Tibial nerve (tissue), 4 donors: ENCODE data around the gene DHRS1. TPM values are rescaled to one million over a fixed set of nuclear protein-coding genes. Genes with fewer than 3 reads are reported as not detected.

ENCODE experiments used
- DNase-seq, 2 donors: peaks; one replicate each; pipeline ENCODE4 v3.0.0-alpha.2; 2019; ENCODE audit warnings: low spot score in 2 of 2
- H3K27ac ChIP-seq, 4 donors: fragments of 200-600 bp; sonication (generic) in 3 of 4; one replicate each; pipeline ENCODE4 v1.5.1; 2017 to 2019; ENCODE audit warnings: mild to moderate bottlenecking in 1 of 4
- H3K27me3 ChIP-seq, 2 donors: fragments of 200-600 bp; sonication (generic) in 1 of 2; one replicate each; pipeline versions ENCODE4 v1.5.1 to v1.6.0; 2017 to 2019
- H3K36me3 ChIP-seq, 3 donors: fragments of 200-600 bp; sonication (generic); one replicate each; pipeline ENCODE4 v1.5.1; 2018 to 2019
- H3K4me1 ChIP-seq, 4 donors: fragments of 200-600 bp; sonication (generic) in 3 of 4; one replicate each; pipeline ENCODE4 v1.5.1; 2017 to 2019
- H3K4me3 ChIP-seq, 4 donors: fragments of 200-600 bp; sonication (generic) in 3 of 4; one replicate each; pipeline ENCODE4 v1.5.1; 2017 to 2019; ENCODE audit warnings: mild to moderate bottlenecking in 1 of 4, moderate library complexity in 1 of 4
- H3K9me3 ChIP-seq, 4 donors: fragments of 200-600 bp; sonication (generic) in 3 of 4; one replicate each; pipeline ENCODE4 v1.5.1; 2017 to 2019
- CTCF ChIP-seq, 5 experiments: fragments of 200-600 bp in 3 of 5; fragments of 450-650 bp in 2 of 5; sonication (generic) in 3 of 5; IDR thresholded peaks; one replicate each; pipeline ENCODE4 v1.5.1; 2016 to 2019; ENCODE audit warnings: antibody characterized with exemption in 5 of 5, mild to moderate bottlenecking in 3 of 5, moderate library complexity in 2 of 5
- EP300 ChIP-seq, 2 donors: sonication (generic); formaldehyde crosslinking; IDR thresholded peaks; one replicate each; pipeline ENCODE4 v1.6.1; 2017; ENCODE audit warnings: antibody characterized with exemption in 2 of 2, mild to moderate bottlenecking in 1 of 2
- POLR2A ChIP-seq, 2 donors: fragments of 450-650 bp; IDR thresholded peaks; one replicate each; pipeline ENCODE4 v1.6.1; 2017; ENCODE audit warnings: antibody characterized with exemption in 2 of 2, mild to moderate bottlenecking in 2 of 2, moderate library complexity in 2 of 2
- WGBS, 2 donors: methylation state at CpG; one replicate each; pipeline ENCODE4 v1.1.5; 2018; 5-methylcytosine and 5-hydroxymethylcytosine counted together
- total RNA-seq, 4 donors: library from RNA; depleted of rRNA; stranded (reverse); fragments of >200 nt; gene quantifications; one replicate each; pipeline ENCODE4 v1.1.0, GENCODE V29; 2016

DHRS1 gene
- total RNA-seq, 4 donors from 2014 or later: 15.7 to 43.5 (median 22.6) TPM

- H3K4me3 ChIP-seq: no peak overlapping the region
- H3K4me1 ChIP-seq: peaks cover 0 to 50% (median 29%) of the 10 kb centered on the region in 4 donors
- H3K27me3 ChIP-seq: peaks cover 0 to 83% of the 10 kb centered on the region in 2 donors
- WGBS, 2 donors: 72 to 92% methylated on average over 7 of the region's 7 CpGs
- no peaks in the 10 kb centered on the region for H3K9me3 ChIP-seq
- no peak overlapping the region for H3K27ac ChIP-seq
- TF ChIP-seq POLR2A (IDR thresholded peaks at IDR 0.05) (no peak), CTCF (IDR thresholded peaks at IDR 0.05) (no peak), EP300 (IDR thresholded peaks at IDR 0.05) (no peak)
- no peaks in the 10 kb centered on the region for H3K36me3 ChIP-seq
- no peak for DNase-seq
Measured at GRCh38 chr14:24337144-24337823, 37.7 kb upstream of the DHRS1 start.

GRCh38 chr14:24335461-24336171 is 36.0 kb upstream of the DHRS1 start:
- Histone ChIP-seq H3K27me3 (peaks cover 0 to 83% of the 10 kb centered on the region in 2 donors), H3K9me3 (no peaks in the 10 kb centered on the region), H3K36me3 (no peaks in the 10 kb centered on the region), H3K27ac (peak overlapping the region in 2 of 4 donors; percentile 53 to 55), H3K4me1 (peaks cover 0 to 57% (median 32%) of the 10 kb centered on the region in 4 donors), H3K4me3 (peak overlapping the region in 1 of 4 donors; percentile 47)
- WGBS, 2 donors: 67 to 72% methylated on average over 11 to 12 of the region's 12 CpGs
- TF ChIP-seq EP300 (IDR thresholded peaks at IDR 0.05): peak in 1 of 2 donors; percentile 22
- TF ChIP-seq CTCF (IDR thresholded peaks at IDR 0.05): no peak
- no peak for TF ChIP-seq POLR2A (IDR thresholded peaks at IDR 0.05)
- DNase-seq: no peak

GRCh38 chr14:24334431-24335291 is 35.1 kb upstream of the DHRS1 start, which contains the start of gene ADCY4:
ADCY4 (minus strand) TSS chr14:24335071; CDS start chr14:24334652, 419 bp downstream.
- no peak for DNase-seq
- no peak for TF ChIP-seq CTCF (IDR thresholded peaks at IDR 0.05)
- TF ChIP-seq EP300 (IDR thresholded peaks at IDR 0.05): no peak
- no peak for TF ChIP-seq POLR2A (IDR thresholded peaks at IDR 0.05)
- Histone ChIP-seq H3K27me3 (peaks cover 0 to 73% of the 10 kb centered on the region in 2 donors), H3K4me1 (peaks cover 0 to 56% (median 32%) of the 10 kb centered on the region in 4 donors), H3K36me3 (no peaks in the 10 kb centered on the region), H3K4me3 (peak within 1 kb of the TSS; percentile 9 to 47 (median 23)), H3K27ac (peak within 1 kb of the TSS in 2 of 4 donors; percentile 53 to 55), H3K9me3 (no peaks in the 10 kb centered on the region)
- 4 to 8% methylated on average over 25 to 53 of the region's 65 CpGs for WGBS, 2 donors

GRCh38 chr14:24332268-24332993 is 32.9 kb upstream of the DHRS1 start:
- TF ChIP-seq EP300 (IDR thresholded peaks at IDR 0.05): no peak
- TF ChIP-seq CTCF (IDR thresholded peaks at IDR 0.05): peak; percentile 61 to 83 (median 75)
- H3K4me1 ChIP-seq: peaks cover 0 to 50% (median 29%) of the 10 kb centered on the region in 4 donors
- H3K4me3 ChIP-seq: peak overlapping the region in 3 of 4 donors; percentile 34 to 42 (median 39)
- WGBS, 2 donors: 16 to 18% methylated on average over 53 to 54 of the region's 56 CpGs
- peaks cover 0 to 51% of the 10 kb centered on the region in 2 donors for H3K27me3 ChIP-seq
- H3K27ac ChIP-seq: peak overlapping the region in 1 of 4 donors; percentile 24
- no peaks in the 10 kb centered on the region for H3K9me3 ChIP-seq
- DNase-seq: peak in 1 of 2 donors; percentile 80
- H3K36me3 ChIP-seq: no peaks in the 10 kb centered on the region
